ENCODE data around the gene FAHD1.
"Not testable (repeated sequence)": the region's sequence is repeated elsewhere in the genome, so short reads cannot be mapped to it uniquely, and the experiment has no call there.

The FAHD1 gene

GRCh38 chr16:1790261-1790610, 36.8 kb upstream of the FAHD1 start:
- no peak for DNase-seq

GRCh38 chr16:1790611-1791255, 36.3 kb upstream of the FAHD1 start:
- DNase-seq, result no peak

- no peak for DNase-seq
Observed at GRCh38 chr16:1791256-1791942, 35.6 kb upstream of the FAHD1 start.

- no peak for DNase-seq
Observed at GRCh38 chr16:1791943-1792812, 34.8 kb upstream of the FAHD1 start.

- no peak for DNase-seq
Observed at GRCh38 chr16:1792836-1793577, 34.0 kb upstream of the FAHD1 start.

GRCh38 chr16:1793578-1794220, 33.3 kb upstream of the FAHD1 start, which contains the start of gene IGFALS:
IGFALS (minus strand) TSS chr16:1793705; CDS start chr16:1793652, 53 bp downstream.
- no peak for DNase-seq

GRCh38 chr16:1794221-1794871, 32.7 kb upstream of the FAHD1 start:
- no peak for DNase-seq

GRCh38 chr16:1794908-1795666, 31.9 kb upstream of the FAHD1 start:
- no peak for DNase-seq

- not testable (repeated sequence) for DNase-seq
Observed at GRCh38 chr16:1799263-1799662, 27.7 kb upstream of the FAHD1 start.

GRCh38 chr16:1800701-1801100, 26.3 kb upstream of the FAHD1 start:
- DNase-seq, result no peak

- no peak for DNase-seq
Observed at GRCh38 chr16:1807626-1808025, 19.4 kb upstream of the FAHD1 start.

- no peak for DNase-seq
Observed at GRCh38 chr16:1808691-1809090, 18.3 kb upstream of the FAHD1 start.

GRCh38 chr16:1809281-1809801, 17.7 kb upstream of the FAHD1 start:
- DNase-seq, result no peak

- no peak for DNase-seq
Observed at GRCh38 chr16:1810106-1810505, 16.9 kb upstream of the FAHD1 start.

- no peak for DNase-seq
Observed at GRCh38 chr16:1810536-1810935, 16.5 kb upstream of the FAHD1 start.

- DNase-seq, result peak; percentile 46 to 56
Observed at GRCh38 chr16:1812732-1813163, 14.3 kb upstream of the FAHD1 start.

GRCh38 chr16:1815461-1815860, 11.5 kb upstream of the FAHD1 start:
- no peak for DNase-seq

- no peak for DNase-seq
Observed at GRCh38 chr16:1816396-1817275, 10.4 kb upstream of the FAHD1 start.

- DNase-seq, result no peak
Observed at GRCh38 chr16:1817276-1817589, 9.8 kb upstream of the FAHD1 start.

GRCh38 chr16:1817716-1818115, 9.3 kb upstream of the FAHD1 start:
- DNase-seq, result no peak
